Prostate gland (tissue), 2 donors: ENCODE data around the gene FARP1.

Source experiments
- POLR2AphosphoS5 ChIP-seq: sonication (generic); formaldehyde crosslinking; IDR thresholded peaks from one replicate; pipeline ENCODE4 v1.6.1; 2017; ENCODE audit warnings: antibody characterized with exemption
- TF ChIP-seq, protein P1 (sequence below), 4 experiments: fragments of 200-600 bp in 2 of 4; fragments of 450-650 bp in 2 of 4; sonication (generic) in 2 of 4; IDR thresholded peaks; 1 replicate in 3 of 4; 2 replicates in 1 of 4; pipeline ENCODE4 v1.5.1; 2016 to 2019; ENCODE audit warnings: antibody characterized with exemption in 4 of 4, mild to moderate bottlenecking in 2 of 4, moderate library complexity in 2 of 4

GRCh38 chr13:98444381-98444780, 301.5 kb downstream of the FARP1 start:
- TF ChIP-seq, protein P1, sequence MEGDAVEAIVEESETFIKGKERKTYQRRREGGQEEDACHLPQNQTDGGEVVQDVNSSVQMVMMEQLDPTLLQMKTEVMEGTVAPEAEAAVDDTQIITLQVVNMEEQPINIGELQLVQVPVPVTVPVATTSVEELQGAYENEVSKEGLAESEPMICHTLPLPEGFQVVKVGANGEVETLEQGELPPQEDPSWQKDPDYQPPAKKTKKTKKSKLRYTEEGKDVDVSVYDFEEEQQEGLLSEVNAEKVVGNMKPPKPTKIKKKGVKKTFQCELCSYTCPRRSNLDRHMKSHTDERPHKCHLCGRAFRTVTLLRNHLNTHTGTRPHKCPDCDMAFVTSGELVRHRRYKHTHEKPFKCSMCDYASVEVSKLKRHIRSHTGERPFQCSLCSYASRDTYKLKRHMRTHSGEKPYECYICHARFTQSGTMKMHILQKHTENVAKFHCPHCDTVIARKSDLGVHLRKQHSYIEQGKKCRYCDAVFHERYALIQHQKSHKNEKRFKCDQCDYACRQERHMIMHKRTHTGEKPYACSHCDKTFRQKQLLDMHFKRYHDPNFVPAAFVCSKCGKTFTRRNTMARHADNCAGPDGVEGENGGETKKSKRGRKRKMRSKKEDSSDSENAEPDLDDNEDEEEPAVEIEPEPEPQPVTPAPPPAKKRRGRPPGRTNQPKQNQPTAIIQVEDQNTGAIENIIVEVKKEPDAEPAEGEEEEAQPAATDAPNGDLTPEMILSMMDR (IDR thresholded peaks at IDR 0.05): no peak
- TF ChIP-seq POLR2AphosphoS5: no peak
